B cell (primary cell): ENCODE results near the gene NUP85.

Experiments used
- EZH2 ChIP-seq: IDR thresholded peaks from 2 replicates; pipeline ENCODE4 v1.6.1; 2012; ENCODE audit warnings: borderline replicate concordance, low read depth, mild to moderate bottlenecking, moderate library complexity, low read length; ENCODE audit not compliant: insufficient read depth, poor library complexity, severe bottlenecking
- TF ChIP-seq, protein P1 (sequence below): fragments of 200-600 bp; IDR thresholded peaks from one replicate; pipeline ENCODE4 v1.8.0; 2022; ENCODE audit warnings: antibody characterized with exemption, mild to moderate bottlenecking

DNA sequence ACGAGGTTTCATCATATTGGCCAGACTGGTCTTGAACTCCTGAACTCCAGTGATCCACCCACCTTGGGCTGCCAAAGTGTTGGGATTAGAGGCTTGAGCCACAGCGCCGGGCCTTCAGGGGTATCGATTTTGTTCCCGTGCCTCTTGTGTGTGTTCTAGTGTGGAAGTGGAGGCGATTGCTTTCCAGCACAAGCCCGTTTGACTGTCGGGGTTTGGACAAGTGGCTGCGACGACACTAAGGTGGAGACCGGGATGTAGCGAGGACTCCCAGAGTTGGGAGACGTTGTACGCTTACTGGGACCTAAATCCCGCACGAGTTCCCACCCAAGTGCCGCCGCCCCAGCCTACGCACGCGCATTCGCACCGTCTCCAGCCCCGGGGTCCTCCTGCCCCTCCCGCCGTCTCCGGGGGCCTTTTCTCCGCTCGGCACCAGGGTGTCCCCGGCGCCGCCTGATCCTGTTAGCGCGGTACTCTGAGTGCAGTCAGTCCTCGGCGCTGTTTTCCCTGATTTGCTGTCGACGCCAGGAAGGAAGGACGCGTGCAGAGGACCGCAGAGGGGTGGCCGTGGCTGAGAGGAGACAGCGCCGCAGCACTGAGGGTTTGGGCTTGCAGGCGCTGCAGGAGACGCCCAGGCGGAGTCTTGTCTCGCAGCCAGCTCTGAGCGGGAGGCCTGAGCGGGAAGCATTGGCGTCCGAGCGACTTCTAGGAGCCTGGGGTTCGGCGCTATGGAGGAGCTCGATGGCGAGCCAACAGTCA, at the start of gene NUP85:
- TF ChIP-seq, protein P1, sequence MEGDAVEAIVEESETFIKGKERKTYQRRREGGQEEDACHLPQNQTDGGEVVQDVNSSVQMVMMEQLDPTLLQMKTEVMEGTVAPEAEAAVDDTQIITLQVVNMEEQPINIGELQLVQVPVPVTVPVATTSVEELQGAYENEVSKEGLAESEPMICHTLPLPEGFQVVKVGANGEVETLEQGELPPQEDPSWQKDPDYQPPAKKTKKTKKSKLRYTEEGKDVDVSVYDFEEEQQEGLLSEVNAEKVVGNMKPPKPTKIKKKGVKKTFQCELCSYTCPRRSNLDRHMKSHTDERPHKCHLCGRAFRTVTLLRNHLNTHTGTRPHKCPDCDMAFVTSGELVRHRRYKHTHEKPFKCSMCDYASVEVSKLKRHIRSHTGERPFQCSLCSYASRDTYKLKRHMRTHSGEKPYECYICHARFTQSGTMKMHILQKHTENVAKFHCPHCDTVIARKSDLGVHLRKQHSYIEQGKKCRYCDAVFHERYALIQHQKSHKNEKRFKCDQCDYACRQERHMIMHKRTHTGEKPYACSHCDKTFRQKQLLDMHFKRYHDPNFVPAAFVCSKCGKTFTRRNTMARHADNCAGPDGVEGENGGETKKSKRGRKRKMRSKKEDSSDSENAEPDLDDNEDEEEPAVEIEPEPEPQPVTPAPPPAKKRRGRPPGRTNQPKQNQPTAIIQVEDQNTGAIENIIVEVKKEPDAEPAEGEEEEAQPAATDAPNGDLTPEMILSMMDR = no peak
- no peak for TF ChIP-seq EZH2
